CD4-positive, alpha-beta T cell treated with Interleukin-4 for 4 hours (primary cell): Measurements from ENCODE around the gene NTNG2.
"Not testable (repeated sequence)": the region's sequence is repeated elsewhere in the genome, so short reads cannot be mapped to it uniquely, and the experiment has no call there.

Experiments used
- DNase-seq: peaks from one replicate; pipeline ENCODE4 v3.0.0-alpha.2; 2020

NTNG2 gene, protein sequence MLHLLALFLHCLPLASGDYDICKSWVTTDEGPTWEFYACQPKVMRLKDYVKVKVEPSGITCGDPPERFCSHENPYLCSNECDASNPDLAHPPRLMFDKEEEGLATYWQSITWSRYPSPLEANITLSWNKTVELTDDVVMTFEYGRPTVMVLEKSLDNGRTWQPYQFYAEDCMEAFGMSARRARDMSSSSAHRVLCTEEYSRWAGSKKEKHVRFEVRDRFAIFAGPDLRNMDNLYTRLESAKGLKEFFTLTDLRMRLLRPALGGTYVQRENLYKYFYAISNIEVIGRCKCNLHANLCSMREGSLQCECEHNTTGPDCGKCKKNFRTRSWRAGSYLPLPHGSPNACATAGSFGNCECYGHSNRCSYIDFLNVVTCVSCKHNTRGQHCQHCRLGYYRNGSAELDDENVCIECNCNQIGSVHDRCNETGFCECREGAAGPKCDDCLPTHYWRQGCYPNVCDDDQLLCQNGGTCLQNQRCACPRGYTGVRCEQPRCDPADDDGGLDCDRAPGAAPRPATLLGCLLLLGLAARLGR

GRCh38 chr9:132161743-132162184 is at the start of gene NTNG2:
Gene NTNG2, plus strand, starts transcription at chr9:132162058. Its CDS starts 4,774 bp downstream, at chr9:132166832.
- DNase-seq = no peak

GRCh38 chr9:132114102-132114707 is 47.7 kb upstream of the NTNG2 start:
- no peak for DNase-seq

- no peak for DNase-seq
Observed at GRCh38 chr9:132116583-132116982, 45.3 kb upstream of the NTNG2 start.

GRCh38 chr9:132117694-132118093 is 44.2 kb upstream of the NTNG2 start:
- DNase-seq = no peak

- no peak for DNase-seq
Observed at GRCh38 chr9:132121021-132121420, 40.8 kb upstream of the NTNG2 start.

GRCh38 chr9:132124800-132125199 is 37.1 kb upstream of the NTNG2 start:
- DNase-seq = no peak

- no peak for DNase-seq
Observed at GRCh38 chr9:132125361-132125760, 36.5 kb upstream of the NTNG2 start.

- DNase-seq = no peak
Observed at GRCh38 chr9:132125944-132126679, 35.7 kb upstream of the NTNG2 start.

GRCh38 chr9:132126680-132127236 is 35.1 kb upstream of the NTNG2 start:
- no peak for DNase-seq

GRCh38 chr9:132127888-132128534 is 33.8 kb upstream of the NTNG2 start:
- DNase-seq = no peak

GRCh38 chr9:132129535-132129934 is 32.3 kb upstream of the NTNG2 start:
- DNase-seq = no peak

- not testable (repeated sequence) for DNase-seq
Observed at GRCh38 chr9:132134085-132134484, 27.8 kb upstream of the NTNG2 start.

- DNase-seq = no peak
Observed at GRCh38 chr9:132135456-132135855, 26.4 kb upstream of the NTNG2 start.

GRCh38 chr9:132136151-132136780 is 25.6 kb upstream of the NTNG2 start:
- no peak for DNase-seq

DNA sequence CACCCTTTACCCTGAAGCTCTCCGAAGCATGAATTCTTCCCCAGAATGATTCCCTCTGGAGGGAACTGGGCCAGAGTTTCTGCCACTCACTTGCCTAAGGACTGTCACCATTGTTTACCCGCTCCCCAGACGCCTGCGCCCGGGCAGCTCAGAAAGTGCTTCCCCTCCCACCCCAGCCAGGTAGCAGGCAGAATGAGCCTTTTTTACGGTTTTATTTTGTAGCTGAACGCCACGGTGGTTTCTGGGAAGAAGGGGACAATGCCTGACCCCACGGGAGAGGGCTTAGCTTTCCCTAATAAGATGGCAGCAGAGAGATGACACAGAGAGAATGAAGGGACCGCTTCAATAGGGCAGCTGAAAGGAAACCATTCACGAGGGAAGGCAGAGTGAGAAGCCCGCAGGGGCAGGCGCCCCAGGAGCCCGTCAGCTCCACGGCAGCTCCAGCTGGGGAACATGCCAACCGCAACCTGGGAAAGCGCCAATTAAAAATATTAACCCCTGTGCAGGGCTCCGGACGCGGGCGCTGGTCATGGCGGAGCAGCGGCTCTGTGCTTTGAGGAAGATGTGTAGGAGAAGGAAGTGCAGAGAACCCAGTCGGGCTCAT is 20.4 kb upstream of the NTNG2 start:
- DNase-seq = no peak

GRCh38 chr9:132141948-132142594 is 19.8 kb upstream of the NTNG2 start:
- no peak for DNase-seq

DNA sequence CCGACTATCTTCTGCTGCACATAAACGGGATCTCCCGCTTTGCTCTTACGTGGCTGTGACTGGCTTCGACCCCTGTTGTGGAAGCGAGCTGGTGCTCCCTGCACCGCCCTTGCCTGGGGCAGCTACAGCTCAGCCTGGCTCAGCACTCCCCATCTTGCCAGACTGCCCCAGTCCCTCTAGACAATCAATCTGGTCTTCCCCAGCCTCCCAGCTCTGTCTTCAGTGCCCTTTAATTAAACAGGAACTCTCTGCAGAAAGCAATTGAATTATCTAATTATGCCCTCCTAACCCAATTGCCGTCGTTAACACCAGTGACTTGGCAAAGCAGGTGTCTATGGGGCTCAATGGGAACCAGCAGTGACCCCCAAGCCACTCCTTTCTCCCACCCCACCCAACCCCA is 18.9 kb upstream of the NTNG2 start:
- DNase-seq = no peak

DNA sequence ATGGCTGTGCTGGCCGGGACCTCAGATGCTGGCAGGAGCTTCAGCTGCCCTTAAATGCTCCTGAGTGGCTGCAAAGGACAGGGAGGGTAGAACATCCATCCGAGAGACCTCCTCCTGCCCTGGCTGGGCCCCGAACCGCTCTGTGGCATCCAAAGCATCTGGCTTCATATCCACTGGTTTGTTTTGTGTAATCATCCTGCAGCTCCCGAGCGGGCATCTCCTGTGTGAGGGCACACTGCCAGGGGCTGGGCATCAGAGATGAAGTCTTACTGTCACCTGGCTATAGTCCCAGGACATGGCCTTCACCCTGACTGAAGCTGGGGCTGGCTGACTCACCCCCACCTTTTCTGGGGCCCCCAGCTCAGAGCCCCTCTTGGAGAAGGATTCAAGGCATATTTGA is 18.5 kb upstream of the NTNG2 start:
- DNase-seq = no peak

- no peak for DNase-seq
Observed at GRCh38 chr9:132144708-132145365, 17.0 kb upstream of the NTNG2 start.

GRCh38 chr9:132146039-132146438 is 15.8 kb upstream of the NTNG2 start:
- no peak for DNase-seq

GRCh38 chr9:132146575-132146974 is 15.3 kb upstream of the NTNG2 start:
- no peak for DNase-seq
